AG08395 (cell line): Measurements from ENCODE around the gene TEAD3.
"Not testable (repeated sequence)": the region's sequence is repeated elsewhere in the genome, so short reads cannot be mapped to it uniquely, and the experiment has no call there.

Source experiments
- DNase-seq: peaks from one replicate; pipeline ENCODE4 v3.0.0; 2012; ENCODE audit warnings: mixed read lengths, low spot score

TEAD3 gene

GRCh38 chr6:35496841-35497570, at the start of gene TEAD3:
Gene TEAD3, minus strand, starts transcription at chr6:35497079.
- DNase-seq = peak; percentile 92

GRCh38 chr6:35544769-35545361, 48.0 kb upstream of the TEAD3 start:
- no peak for DNase-seq

GRCh38 chr6:35543459-35544193, 46.7 kb upstream of the TEAD3 start:
- DNase-seq = no peak

GRCh38 chr6:35541836-35542235, 45.0 kb upstream of the TEAD3 start:
- DNase-seq = no peak

GRCh38 chr6:35539223-35539622, 42.3 kb upstream of the TEAD3 start:
- DNase-seq = no peak

GRCh38 chr6:35535847-35536246, 39.0 kb upstream of the TEAD3 start:
- not testable (repeated sequence) for DNase-seq

GRCh38 chr6:35534407-35535170, 37.7 kb upstream of the TEAD3 start:
- DNase-seq = no peak

- no peak for DNase-seq
Measured at GRCh38 chr6:35533981-35534380, 37.1 kb upstream of the TEAD3 start.

GRCh38 chr6:35532126-35532525, 35.2 kb upstream of the TEAD3 start:
- no peak for DNase-seq

- DNase-seq = no peak
Measured at GRCh38 chr6:35524380-35525020, 27.6 kb upstream of the TEAD3 start.

- DNase-seq = peak; percentile 90
Measured at GRCh38 chr6:35522660-35523658, 26.1 kb upstream of the TEAD3 start.

- DNase-seq = no peak
Measured at GRCh38 chr6:35522151-35522550, 25.3 kb upstream of the TEAD3 start.

- DNase-seq = no peak
Measured at GRCh38 chr6:35521235-35521634, 24.4 kb upstream of the TEAD3 start.

- DNase-seq = no peak
Measured at GRCh38 chr6:35519313-35520015, 22.6 kb upstream of the TEAD3 start.

- DNase-seq = no peak
Measured at GRCh38 chr6:35518566-35519312, 21.9 kb upstream of the TEAD3 start.

- not testable (repeated sequence) for DNase-seq
Measured at GRCh38 chr6:35517978-35518377, 21.1 kb upstream of the TEAD3 start.

GRCh38 chr6:35516712-35517111, 19.8 kb upstream of the TEAD3 start:
- no peak for DNase-seq

GRCh38 chr6:35515939-35516338, 19.1 kb upstream of the TEAD3 start:
- not testable (repeated sequence) for DNase-seq

- DNase-seq = no peak
Measured at GRCh38 chr6:35514587-35514986, 17.7 kb upstream of the TEAD3 start.
